CD4-positive, alpha-beta T cell treated with Interleukin-4 for 4 hours (primary cell): Measurements from ENCODE around the gene CMA1.
A peak's percentile ranks its signal among the peaks of the same experiment; 100 is the strongest.
"Not testable (repeated sequence)": the region's sequence is repeated elsewhere in the genome, so short reads cannot be mapped to it uniquely, and the experiment has no call there.

ENCODE experiments used
- DNase-seq: peaks from one replicate; pipeline ENCODE4 v3.0.0-alpha.2; 2020

Gene CMA1, protein sequence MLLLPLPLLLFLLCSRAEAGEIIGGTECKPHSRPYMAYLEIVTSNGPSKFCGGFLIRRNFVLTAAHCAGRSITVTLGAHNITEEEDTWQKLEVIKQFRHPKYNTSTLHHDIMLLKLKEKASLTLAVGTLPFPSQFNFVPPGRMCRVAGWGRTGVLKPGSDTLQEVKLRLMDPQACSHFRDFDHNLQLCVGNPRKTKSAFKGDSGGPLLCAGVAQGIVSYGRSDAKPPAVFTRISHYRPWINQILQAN

DNA sequence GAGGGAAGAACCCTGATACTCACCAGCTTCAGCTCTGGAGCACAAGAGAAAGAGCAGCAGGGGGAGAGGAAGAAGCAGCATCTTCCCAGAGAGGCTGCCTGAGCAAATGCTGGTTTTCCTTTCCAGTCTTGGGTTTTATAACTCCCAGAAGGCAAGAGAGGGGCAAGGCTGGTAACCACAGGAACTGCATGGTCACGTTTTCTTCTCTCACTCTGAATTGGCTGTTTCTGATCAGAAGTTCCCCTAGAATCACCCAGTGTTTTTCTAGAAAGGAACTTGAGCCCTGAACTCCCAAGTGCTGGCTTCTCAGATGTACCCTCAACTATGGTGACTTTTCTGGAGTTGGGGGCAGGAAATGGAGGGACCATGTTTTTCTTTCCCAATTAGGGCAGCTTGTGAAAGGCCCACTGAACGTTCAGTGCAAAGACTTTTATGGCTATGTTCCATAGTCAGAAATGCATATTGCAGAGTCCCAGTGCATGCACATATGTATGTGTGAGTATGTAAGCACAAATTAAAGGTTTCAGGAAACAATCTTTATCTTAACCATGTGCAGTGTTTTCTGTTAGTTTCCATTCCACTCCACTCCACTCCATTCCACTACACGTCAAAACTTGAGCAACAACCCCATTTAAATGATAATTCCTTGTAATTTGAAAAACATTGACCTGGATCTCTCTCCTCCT is at the start of gene CMA1:
Gene CMA1, minus strand, starts transcription at position 111 of the 686 bp plus-strand sequence. Its CDS starts 30 bp downstream, at position 81.
- no peak for DNase-seq

DNA sequence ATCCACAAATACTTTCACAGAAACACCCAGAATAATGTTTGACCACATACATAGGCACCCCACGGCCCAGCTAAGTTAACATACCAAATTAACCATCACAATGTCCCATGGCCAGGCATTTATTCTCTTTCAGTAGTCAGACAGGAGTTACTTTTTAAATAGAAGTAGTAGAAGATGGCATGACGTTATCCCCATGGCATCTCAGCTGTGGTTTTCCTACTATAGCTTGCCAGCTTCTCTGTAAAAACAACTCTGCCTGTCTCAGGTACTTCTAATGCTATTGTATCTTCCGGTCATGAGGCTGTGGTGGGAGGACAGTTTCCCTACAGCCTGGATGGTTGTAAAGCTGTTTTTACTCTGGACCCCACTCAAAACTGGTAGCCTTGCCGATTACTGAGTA is 48.7 kb upstream of the CMA1 start:
- DNase-seq = no peak

DNA sequence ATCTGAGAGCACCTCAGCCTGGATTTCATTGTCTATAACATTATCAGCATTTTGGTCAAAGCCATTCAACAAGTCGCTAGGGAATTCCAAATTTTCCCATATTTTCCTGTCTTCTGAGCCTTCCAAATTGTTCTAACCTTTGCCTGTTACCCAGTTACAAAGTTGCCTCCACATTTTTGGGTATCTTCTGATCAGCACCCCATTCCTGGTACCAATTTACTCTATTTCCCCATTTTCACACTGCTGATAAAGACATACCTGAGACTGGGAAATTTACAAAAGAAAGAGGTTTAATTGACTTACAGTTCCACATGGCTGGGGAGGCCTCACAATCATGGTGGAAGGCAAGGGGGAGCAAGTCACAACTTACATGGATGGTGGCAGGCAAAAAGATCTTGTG is 41.0 kb upstream of the CMA1 start:
- not testable (repeated sequence) for DNase-seq

DNA sequence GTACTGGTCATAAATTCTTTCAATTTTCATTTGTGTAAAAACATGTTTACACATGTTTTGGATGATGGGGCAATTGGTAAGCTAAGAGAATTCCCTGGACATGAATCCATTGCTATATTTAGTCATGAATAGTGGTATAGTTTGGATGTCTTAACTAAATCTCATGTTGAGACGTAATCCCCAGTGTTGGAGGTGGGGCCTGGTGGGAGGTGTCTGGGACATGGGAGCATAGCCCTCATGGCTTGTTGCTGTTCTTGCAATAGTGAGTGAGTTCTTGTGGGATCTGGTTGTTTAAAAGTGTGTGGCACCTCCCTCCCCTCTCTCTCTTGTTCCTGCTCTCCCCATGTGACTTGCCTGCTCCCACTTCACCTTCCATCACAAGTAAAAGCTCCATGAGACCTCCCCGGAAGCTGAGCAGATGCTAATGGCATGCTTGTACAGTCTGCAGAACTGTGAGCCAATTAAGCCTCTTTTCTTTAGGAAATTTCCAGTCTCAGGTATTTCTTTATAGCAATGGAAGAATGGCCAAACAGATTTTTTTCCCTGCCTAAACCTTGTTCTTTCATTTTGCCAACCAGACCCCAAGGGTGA is 34.4 kb upstream of the CMA1 start:
- no peak for DNase-seq

DNA sequence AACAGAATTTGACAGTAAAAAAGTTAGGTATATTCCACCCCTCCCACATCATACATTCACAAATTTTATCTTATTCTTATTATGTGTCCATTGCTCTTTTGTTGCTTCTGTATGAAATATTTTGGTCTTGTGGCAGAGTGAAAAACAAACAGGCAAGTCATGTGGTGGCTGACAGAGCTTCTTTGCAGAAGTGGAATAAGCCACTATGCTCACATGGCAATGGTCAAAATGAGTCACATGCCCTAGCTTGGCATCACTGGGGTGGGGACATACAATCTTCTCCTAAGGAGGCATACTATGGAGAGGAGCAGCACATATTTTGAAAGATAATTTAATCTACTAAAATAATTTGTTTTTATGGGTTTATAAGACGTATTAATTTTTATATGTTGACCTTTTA is 27.7 kb upstream of the CMA1 start:
- peak; percentile 2 for DNase-seq

DNA sequence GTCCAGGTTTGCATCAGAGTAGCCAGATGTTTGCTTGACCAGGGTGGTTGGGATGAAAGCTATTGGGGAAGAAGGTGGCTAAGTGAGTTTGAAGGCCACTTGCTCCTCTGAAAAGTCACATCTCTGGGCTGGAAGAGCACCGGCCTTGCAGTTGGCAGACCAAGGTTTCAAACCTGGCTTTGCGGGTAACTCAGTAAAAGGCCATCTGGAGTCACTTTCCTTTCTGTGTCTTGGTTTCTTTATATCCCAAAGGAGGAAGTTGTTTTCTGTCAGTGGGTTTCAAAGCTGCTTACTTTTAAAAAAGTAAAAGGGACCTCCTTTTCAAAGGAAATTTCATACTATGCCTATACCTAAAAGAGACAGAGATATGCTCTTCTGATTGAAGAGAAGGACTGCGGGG is 26.2 kb upstream of the CMA1 start:
- no peak for DNase-seq

DNA sequence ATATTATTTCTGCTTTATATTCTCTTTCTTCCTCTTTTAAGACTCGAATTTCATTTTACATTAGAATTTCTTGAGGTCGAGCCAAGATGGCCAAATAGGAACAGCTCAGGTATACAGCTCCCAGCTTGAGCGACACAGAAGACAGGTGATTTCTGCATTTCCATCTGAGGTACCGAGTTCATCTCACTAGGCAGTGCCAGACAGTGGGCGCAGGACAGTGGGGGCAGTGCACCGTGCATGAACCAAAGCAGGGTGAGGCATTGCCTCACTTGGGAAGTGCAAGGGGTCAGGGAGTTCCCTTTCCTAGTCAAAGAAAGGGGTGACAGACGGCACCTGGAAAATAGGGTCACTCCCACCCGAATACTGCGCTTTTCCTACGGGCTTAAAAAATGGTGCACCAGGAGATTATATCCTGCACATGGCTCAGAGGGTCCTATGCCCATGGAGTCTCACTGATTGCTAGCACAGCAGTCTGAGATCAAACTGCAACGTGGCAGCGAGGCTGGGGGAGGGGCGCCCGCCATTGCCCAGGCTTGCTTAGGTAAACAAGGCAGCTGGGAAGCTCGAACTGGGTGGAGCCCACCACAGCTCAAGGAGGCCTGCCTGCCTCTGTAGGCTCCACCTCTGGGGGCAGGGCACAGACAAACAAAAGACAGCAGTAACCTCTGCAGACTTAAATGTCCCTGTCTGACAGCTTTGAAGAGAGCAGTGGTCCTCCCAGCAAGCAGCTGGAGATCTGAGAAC is 18.0 kb upstream of the CMA1 start:
- DNase-seq = not testable (repeated sequence)

DNA sequence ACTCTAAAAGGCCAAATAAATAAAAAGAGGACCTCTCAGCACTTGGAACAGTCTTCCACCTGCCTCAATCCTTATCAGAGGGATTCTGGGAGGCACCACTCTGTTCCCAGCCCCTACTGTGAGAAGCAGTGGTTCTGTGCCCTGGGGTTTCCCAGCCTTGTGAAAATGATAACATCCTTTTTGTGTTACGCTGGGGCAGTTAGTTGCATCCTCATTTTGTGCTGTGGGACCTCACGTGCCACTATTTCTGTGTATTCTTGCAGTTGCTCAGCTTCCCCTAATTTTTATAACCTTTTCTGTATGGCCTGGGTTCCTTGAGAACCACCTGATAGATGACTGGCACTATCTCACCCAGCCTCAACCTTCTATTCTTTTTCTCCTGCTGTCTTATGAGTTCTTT is 10.8 kb upstream of the CMA1 start:
- DNase-seq = no peak

DNA sequence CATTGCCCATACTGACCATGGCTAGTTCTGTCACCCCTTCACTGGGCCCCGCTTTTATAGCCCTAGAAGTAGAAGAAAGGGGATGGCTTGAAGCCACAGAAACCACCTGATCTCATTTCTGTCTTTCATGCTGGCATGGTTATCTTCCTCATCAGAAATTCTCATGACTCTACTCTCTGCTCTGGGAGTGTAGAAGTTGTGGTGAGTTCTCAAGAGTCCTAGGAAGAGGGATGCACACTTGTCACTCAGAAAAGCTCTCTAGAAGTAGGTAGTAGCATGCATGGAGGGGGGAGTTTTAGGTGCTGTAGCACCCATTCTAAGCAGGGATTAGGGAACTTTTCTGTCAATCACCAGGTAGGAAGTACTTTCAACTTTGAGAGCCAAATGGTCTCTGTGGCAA is 6.1 kb upstream of the CMA1 start:
- no peak for DNase-seq

DNA sequence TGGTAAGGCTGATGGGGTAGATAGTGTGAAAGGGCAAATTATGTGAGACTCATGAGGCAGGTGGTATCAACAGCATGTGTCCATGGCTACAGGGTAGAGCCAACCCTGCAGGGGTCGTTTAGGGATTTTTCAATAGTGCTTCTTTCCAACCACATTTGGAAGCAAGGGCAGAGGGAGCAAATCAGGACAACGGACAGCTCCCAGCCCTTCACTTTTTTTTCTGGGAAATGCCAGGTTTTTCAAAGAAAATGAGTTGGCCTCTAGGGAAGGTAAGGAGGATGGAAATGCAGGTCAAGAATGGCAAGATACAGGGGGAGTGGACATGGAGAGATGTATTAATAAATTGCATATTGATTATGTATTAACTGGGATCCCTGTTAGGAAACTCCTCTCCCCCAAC is 4.9 kb upstream of the CMA1 start:
- no peak for DNase-seq

DNA sequence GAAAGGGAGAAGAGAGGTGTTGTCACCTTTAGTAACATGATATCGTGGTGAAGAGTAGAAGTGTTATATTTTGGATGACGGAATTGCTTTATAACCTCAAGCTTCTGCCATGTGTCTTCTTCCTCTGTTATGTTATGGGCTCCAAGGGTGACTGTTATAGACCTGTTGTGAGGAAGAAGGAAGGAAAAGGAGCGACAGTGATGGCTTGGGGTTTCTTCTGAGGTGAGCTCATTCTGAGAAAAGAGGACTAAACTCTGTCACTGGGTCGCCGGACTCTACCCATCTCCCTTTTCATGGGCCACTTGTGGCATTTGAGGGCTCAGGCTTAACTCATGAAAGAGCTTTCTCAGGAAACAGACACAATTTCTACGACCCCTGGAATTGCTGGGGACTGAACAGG is 1.6 kb downstream of the CMA1 start:
- DNase-seq = no peak

DNA sequence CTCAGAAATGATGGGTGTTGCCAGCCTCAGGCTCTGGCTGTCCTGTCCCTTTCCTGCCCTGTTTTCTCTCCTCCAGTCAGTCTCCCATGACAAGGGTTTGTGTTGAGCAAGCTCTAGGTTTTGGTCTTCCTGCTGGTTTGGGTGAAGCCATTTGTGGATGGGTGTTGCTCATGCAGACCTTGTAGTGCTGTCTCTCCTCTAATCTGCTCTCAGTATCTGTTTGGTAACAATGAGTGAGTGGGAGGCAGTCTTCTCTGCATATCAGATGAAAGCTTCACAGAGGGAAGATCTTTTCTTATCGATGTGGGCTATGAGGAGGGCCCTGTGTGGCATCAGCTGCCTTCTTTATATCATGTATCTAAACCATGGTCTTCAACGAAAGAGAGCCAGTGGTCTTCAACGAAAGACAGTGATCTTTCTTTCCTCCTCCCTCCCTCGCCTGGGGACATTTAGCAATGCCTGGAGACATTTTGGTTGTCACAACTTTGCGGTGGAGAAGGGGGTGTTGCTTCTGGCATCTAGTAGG is 3.6 kb downstream of the CMA1 start:
- DNase-seq = no peak

DNA sequence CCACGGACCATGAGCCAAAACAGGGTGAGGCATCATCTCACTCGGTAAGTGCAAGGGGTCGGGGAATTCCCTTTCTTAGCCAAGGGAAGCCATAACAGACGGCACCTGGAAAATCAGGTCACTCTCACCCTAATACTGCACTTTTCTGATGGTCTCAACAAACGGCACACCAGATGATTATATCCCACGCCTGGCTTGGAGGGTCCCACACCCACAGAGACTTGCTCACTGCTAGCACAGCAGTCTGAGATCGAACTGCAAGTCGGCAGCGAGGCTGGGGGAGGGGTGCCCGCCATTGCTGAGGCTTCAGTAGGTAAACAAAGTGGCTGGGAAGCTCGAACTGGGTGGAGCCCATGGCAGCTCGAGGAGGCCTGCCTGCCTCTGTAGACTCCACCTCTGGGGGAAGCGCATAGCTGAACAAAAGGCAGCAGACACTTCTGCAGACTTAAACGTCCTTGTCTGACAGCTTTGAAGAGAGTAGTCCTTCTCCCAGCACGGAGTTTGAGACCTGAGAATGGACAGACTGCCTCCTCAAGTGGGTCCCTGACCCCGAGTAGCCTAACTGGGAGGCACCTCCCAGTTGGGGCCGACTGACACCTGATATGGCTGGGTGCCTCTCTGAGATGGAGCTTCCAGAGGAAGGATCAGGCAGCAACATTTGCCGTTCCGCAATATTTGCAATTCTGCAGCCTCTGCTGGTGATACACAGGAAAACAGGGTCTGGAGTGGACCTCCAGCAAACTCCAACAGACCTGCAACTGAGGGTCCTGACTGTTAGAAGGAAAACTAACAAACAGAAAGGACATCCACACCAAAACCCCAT is 16.3 kb downstream of the CMA1 start:
- not testable (repeated sequence) for DNase-seq

DNA sequence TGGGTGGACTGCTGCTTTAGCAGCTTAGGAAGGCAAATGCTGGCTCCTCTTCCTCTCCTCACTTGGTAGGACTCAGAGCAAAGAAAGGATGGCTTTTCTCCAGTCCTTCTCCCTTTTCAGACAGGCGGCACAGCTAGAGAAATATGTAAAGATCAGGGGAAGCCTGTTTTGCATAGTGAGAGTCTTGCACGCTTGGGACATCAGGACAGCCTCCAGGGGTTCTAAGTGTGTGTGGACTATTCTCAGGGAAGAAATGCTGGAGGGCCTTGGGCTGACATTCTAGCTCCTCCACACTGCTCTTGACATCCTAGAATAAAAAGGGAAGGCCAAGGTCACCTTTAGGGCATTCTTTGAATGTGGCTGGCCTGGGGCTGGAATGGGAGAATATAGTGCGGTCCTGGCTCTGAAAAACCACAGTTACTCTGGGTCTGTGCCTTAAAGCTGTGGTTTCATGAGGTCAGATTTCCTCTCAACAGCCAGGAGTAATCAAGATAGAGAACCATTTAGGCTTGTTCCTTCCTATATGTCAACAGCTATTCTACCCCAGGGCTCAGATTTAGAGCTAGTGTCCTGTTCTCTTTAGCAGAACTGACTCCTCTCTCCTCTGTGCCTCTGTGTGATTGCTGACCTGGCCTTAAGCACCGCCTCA is 24.3 kb downstream of the CMA1 start:
- DNase-seq = peak; percentile 17

DNA sequence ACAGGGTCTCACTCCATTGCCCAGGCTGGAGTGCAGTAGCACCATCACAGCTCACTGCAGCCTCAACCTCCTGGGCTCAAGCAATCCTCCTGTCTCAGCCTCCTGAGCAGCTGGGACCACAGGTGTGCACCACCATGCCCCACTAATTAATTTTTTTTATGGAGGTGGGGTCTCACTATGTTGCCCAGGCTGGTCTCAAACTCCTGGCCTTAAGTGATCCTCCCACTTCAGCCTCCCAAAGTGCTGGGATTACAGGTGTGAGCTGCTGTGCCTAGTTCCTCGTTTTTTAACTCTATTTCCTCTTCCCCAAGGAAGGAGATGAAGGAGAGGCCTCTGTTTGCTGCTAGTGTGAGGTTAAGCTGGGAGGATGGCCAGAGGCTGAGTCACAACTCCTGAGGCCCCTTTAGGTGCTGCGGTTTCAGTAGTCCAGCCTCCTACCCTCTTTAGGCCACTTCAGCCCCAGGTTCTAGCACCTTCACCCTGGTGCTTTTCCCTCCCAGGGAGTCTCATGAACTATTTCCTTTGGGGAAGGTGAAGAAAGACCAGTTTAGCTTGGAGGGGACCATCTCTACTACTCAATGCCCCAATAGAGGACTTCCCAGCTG is 25.3 kb downstream of the CMA1 start:
- not testable (repeated sequence) for DNase-seq

DNA sequence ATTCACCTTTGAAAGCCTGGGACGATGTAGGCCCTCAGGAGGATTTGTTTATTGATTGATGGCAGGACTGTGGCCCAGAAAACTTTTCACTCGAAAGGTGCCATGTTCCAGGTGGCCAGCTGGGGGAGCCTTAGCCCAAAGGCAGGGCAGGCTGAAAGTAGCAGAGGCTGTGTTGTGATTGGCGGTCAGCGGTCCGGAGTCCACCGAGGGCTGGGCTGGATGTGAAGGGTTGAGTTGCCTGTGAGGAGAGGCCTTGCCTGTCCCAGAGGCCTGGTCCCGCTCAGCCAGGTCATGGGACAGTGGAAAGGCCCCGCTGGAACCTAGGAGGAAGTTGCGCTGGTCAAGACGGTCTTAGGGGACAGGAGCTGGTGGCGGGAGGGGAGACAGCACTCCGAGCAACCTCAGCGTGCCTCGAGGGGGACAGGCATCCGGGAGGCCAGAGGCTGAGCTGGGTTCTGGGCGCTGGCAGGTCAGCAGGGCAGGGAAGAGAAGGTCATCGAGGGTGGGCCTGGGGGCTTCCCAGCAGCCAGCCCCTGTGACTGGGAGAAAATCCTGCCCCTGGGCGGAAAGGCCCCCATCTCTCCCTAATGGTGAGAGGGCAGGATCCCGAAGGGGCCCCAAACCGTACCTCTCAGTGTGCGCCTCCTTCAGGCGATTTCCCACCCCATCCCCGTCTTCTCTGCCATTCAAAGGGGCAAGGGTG is 26.3 kb downstream of the CMA1 start:
- DNase-seq = peak; percentile 44

DNA sequence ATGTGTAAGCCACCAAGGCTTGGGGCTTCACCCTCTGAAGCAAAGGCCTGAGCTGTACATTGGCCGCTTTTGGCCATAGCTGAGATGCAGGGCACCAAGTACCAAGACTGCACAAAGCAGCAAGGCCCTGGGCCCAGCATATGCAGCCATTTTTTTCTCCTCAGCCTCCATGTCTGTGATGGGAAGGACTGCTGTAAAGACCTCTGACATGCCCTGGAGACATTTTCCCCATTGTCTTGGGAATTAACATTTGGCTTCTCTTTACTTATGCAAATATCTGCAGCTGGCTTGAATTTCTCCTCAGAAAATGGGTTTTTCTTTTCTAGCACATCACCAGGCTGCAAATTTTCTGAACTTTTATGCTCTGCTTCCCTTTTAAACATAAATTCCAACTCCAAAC is 28.1 kb downstream of the CMA1 start:
- DNase-seq = not testable (repeated sequence)

DNA sequence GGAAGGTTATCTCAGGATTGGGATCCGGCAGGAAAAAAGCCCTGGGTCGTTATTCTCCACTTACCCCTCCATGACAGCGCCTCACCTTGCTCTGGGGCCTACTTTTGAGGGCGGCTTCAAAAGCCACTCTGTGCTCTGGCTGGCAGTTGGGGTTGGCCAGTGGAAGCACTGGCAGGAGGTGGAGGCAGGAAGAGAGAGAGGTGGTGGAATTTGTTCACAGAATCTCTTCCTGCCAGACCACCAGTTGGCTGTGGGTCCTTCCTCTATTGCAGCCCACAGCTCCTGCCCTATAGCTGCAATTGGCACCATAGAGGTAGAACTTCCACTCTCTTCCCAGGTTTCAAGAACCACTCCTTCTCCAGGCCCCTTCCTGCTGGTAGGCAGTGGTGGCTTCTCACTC is 32.8 kb downstream of the CMA1 start:
- no peak for DNase-seq

DNA sequence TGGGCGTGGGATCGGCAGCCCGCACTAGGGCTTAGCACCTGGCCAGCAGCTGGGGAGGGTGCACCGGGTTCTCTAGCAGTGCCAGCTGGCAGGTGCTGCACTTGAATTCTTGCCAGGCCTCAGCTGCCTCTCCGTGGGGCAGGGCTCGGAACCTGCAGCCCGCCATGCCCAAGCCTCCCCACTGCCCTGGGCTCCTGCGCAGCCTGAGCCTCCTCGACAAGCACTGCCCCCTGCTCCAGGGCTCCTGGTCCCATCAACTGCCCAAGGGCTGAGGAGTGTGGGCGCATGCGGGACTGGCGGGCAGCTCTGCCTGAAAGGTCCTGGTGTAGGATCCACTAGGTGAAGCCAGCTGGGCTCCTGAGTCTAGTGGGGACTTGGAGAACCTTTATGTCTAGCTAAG is 34.9 kb downstream of the CMA1 start:
- no peak for DNase-seq

DNA sequence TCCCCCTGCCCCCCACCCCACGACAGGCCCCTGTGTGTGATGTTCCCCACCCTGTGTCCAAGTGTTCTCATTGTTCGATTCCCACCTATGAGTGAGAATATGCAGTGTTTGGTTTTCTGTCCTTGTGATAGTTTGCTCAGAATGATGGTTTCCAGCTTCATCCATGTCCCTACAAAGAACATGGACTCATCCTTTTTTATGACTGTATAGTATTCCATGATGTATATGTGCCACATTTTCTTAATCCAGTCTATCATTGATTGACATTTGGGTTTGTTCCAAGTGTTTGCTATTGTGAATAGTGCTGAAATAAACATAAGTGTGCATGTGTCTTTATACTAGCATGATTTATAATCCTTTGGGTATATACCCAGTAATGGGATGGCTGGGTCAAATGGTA is 37.6 kb downstream of the CMA1 start:
- DNase-seq = not testable (repeated sequence)

DNA sequence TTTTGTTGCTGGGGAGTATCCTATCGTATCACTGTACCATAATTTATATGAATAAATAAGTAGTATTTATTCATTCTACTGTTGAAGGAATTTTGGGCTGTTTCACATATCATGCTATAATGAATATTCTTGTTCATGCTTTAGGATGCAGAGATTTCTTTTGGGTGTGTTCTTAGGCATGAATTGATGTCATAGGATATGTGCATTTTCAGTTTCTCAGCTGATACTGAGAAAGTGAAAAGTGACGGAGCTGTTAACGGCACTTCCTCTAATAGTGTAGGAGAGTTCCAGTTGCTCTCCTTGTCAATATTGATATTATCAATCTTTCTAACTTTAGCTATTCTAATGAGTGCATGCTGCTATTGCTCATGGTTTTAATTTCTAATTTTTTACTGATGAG is 42.3 kb downstream of the CMA1 start:
- no peak for DNase-seq
